GM12873 (cell line): ENCODE measurements around the gene ESPN.

Source experiments
- CTCF ChIP-seq: IDR thresholded peaks from 2 replicates; pipeline ENCODE4 v1.5.1; 2012; ENCODE audit warnings: low read depth, mild to moderate bottlenecking, moderate library complexity, low read length, control low read depth; ENCODE audit not compliant: insufficient read depth; ENCODE audit errors: missing control alignments

Gene ESPN

GRCh38 chr1:6438047-6438525 is 13.5 kb downstream of the ESPN start:
- peak; percentile 98 for TF ChIP-seq CTCF

GRCh38 chr1:6440198-6441126 is 15.9 kb downstream of the ESPN start:
- peak; percentile 44 for TF ChIP-seq CTCF

GRCh38 chr1:6441586-6441985 is 17.0 kb downstream of the ESPN start:
- TF ChIP-seq CTCF: no peak

- no peak for TF ChIP-seq CTCF
These were observed 19.0 kb downstream of the ESPN start for GRCh38 chr1:6443339-6444115.

- TF ChIP-seq CTCF: no peak
These were observed 19.8 kb downstream of the ESPN start for GRCh38 chr1:6444377-6444776.

GRCh38 chr1:6445062-6445763 is 20.6 kb downstream of the ESPN start:
- peak; percentile 61 for TF ChIP-seq CTCF

GRCh38 chr1:6446665-6447015 is 22.1 kb downstream of the ESPN start:
- TF ChIP-seq CTCF: no peak
